ENCODE measurements around the gene AMPH. TPM values are rescaled to one million over a fixed set of nuclear protein-coding genes. Genes with fewer than 3 reads are reported as not detected.
"Not testable (repeated sequence)": the region's sequence is repeated elsewhere in the genome, so short reads cannot be mapped to it uniquely, and the experiment has no call there.

The AMPH gene
- total RNA-seq, 1 donor from 2014 or later = 22.1 TPM

- no peak for TF ChIP-seq CTCF (IDR thresholded peaks at IDR 0.05)
- Histone ChIP-seq H3K4me1 (no peaks in the 10 kb centered on the region), H3K9me3 (no peaks in the 10 kb centered on the region), H3K36me3 (no peaks in the 10 kb centered on the region), H3K27ac (no peak overlapping the region), H3K4me3 (no peak overlapping the region), H3K27me3 (no peaks in the 10 kb centered on the region)
- intact Hi-C loops (cut with DNase I) = no loop called here
- no peak for DNase-seq (ENCODE audit: low spot score in 2 of 2)
These were observed 291.0 kb downstream of the AMPH start for GRCh38 chr7:38339953-38340819.

- H3K4me3 ChIP-seq, H3K27ac ChIP-seq: not testable (repeated sequence)
These were observed 295.0 kb downstream of the AMPH start for GRCh38 chr7:38336148-38336515.

GRCh38 chr7:38335492-38336147, 295.6 kb downstream of the AMPH start:
- peak overlapping the region in 1 of 2 donors; percentile 24 for H3K4me3 ChIP-seq
- intact Hi-C loops (cut with DNase I) = no loop called here

More at GRCh38 chr7:38336148-38336515, 295.0 kb downstream of the AMPH start:
- H3K9me3 ChIP-seq; H3K36me3 ChIP-seq; H3K27me3 ChIP-seq; H3K4me1 ChIP-seq; intact Hi-C loops (cut with DNase I); DNase-seq (ENCODE audit: low spot score in 2 of 2): not testable (repeated sequence)

GRCh38 chr7:38335128-38335491, 296.1 kb downstream of the AMPH start:
- TF ChIP-seq CTCF (IDR thresholded peaks at IDR 0.05) = no peak
- Histone ChIP-seq H3K9me3 (no peaks in the 10 kb centered on the region), H3K4me1 (no peaks in the 10 kb centered on the region), H3K27ac (no peak overlapping the region), H3K4me3 (peak overlapping the region in 1 of 2 donors; percentile 24), H3K27me3 (no peaks in the 10 kb centered on the region), H3K36me3 (no peaks in the 10 kb centered on the region)
- intact Hi-C loops (cut with DNase I) = no loop called here
- no peak for DNase-seq (ENCODE audit: low spot score in 2 of 2)

More at GRCh38 chr7:38335492-38336147, 295.6 kb downstream of the AMPH start:
- peak; percentile 54 to 85 (median 54) for TF ChIP-seq CTCF (IDR thresholded peaks at IDR 0.05)
- Histone ChIP-seq H3K4me1 (no peaks in the 10 kb centered on the region), H3K9me3 (no peaks in the 10 kb centered on the region), H3K27me3 (no peaks in the 10 kb centered on the region), H3K27ac (no peak overlapping the region), H3K36me3 (no peaks in the 10 kb centered on the region)
- peak; percentile 68 to 88 for DNase-seq (ENCODE audit: low spot score in 2 of 2)

GRCh38 chr7:38334163-38334562, 297.0 kb downstream of the AMPH start:
- no peak for DNase-seq (ENCODE audit: low spot score in 2 of 2)
- H3K36me3 ChIP-seq = no peaks in the 10 kb centered on the region
- H3K9me3 ChIP-seq = no peaks in the 10 kb centered on the region
- H3K4me1 ChIP-seq = no peaks in the 10 kb centered on the region
- H3K27me3 ChIP-seq = no peaks in the 10 kb centered on the region
- H3K4me3 ChIP-seq = no peak overlapping the region
- TF ChIP-seq CTCF (IDR thresholded peaks at IDR 0.05) = no peak
- no peak overlapping the region for H3K27ac ChIP-seq
- intact Hi-C loops (cut with DNase I) = no loop called here

All from ascending aorta (tissue), 2 donors.